Cardiac fibroblast (primary cell): ENCODE results near the gene PTGR2.

ENCODE experiments used
- DNase-seq, 2 donors: peaks; one replicate each; pipeline versions ENCODE4 v3.0.0 to v3.0.0-alpha.2; 2010; ENCODE audit warnings: low read depth in 2 of 2
- H3K4me3 ChIP-seq, 2 donors: replicated peaks in 1 of 2; 1 replicate in 1 of 2; 2 replicates in 1 of 2; pipeline ENCODE4 v1.5.1; 2011; ENCODE audit warnings: low read depth in 2 of 2, low read length in 2 of 2, mild to moderate bottlenecking in 2 of 2, moderate library complexity in 1 of 2
- CTCF ChIP-seq: IDR thresholded peaks from one replicate; pipeline ENCODE4 v1.5.1; 2011; ENCODE audit warnings: low read depth, mild to moderate bottlenecking, low read length, inconsistent platforms

Gene PTGR2

GRCh38 chr14:73811164-73811503, 40.5 kb upstream of the PTGR2 start:
- DNase-seq, result no peak
- no peak for TF ChIP-seq CTCF

GRCh38 chr14:73814153-73814552, 37.5 kb upstream of the PTGR2 start:
- no peak for TF ChIP-seq CTCF
- DNase-seq, result peak; percentile 37 to 43
- no peak overlapping the region for H3K4me3 ChIP-seq

More at GRCh38 chr14:73811164-73811503, 40.5 kb upstream of the PTGR2 start:
- H3K4me3 ChIP-seq, result no peak overlapping the region

GRCh38 chr14:73815849-73816248, 35.8 kb upstream of the PTGR2 start:
- TF ChIP-seq CTCF, result no peak
- H3K4me3 ChIP-seq, result no peak overlapping the region
- DNase-seq, result no peak

- H3K4me3 ChIP-seq, result no peak overlapping the region
- TF ChIP-seq CTCF, result no peak
- DNase-seq, result peak in 1 of 2 donors; percentile 21
These were observed 35.2 kb upstream of the PTGR2 start for GRCh38 chr14:73816393-73816816.

- no peak for TF ChIP-seq CTCF
- no peak for DNase-seq
- no peak overlapping the region for H3K4me3 ChIP-seq
These were observed 34.5 kb upstream of the PTGR2 start for GRCh38 chr14:73817020-73817655.

GRCh38 chr14:73818821-73819220, 32.8 kb upstream of the PTGR2 start:
- TF ChIP-seq CTCF, result no peak
- no peak for DNase-seq

GRCh38 chr14:73820631-73821030, 31.0 kb upstream of the PTGR2 start:
- DNase-seq, result no peak
- H3K4me3 ChIP-seq, result no peak overlapping the region
- no peak for TF ChIP-seq CTCF

More at GRCh38 chr14:73818821-73819220, 32.8 kb upstream of the PTGR2 start:
- no peak overlapping the region for H3K4me3 ChIP-seq
